ENCODE measurements around the gene KCNAB1.

KCNAB1 gene

GRCh38 chr3:156140001-156140595, 19.7 kb downstream of the KCNAB1 start:
- no peak for DNase-seq

GRCh38 chr3:156142702-156143101, 22.3 kb downstream of the KCNAB1 start:
- DNase-seq = no peak

- no peak for DNase-seq
Measured at GRCh38 chr3:156143136-156143535, 22.8 kb downstream of the KCNAB1 start.

- DNase-seq = no peak
Measured at GRCh38 chr3:156144060-156144459, 23.7 kb downstream of the KCNAB1 start.

GRCh38 chr3:156145866-156146265, 25.5 kb downstream of the KCNAB1 start:
- DNase-seq = no peak

- no peak for DNase-seq
Measured at GRCh38 chr3:156148345-156148945, 28.1 kb downstream of the KCNAB1 start.

- no peak for DNase-seq
Measured at GRCh38 chr3:156148946-156149381, 28.6 kb downstream of the KCNAB1 start.

- no peak for DNase-seq
Measured at GRCh38 chr3:156149876-156150275, 29.5 kb downstream of the KCNAB1 start.

GRCh38 chr3:156150434-156151066, 30.2 kb downstream of the KCNAB1 start:
- peak; percentile 17 to 72 for DNase-seq

- DNase-seq = peak; percentile 66 to 82
Measured at GRCh38 chr3:156151824-156152428, 31.5 kb downstream of the KCNAB1 start.

- DNase-seq = peak in 1 of 2 experiments; percentile 25
Measured at GRCh38 chr3:156158656-156159295, 38.4 kb downstream of the KCNAB1 start.

- DNase-seq = peak in 1 of 2 experiments; percentile 45
Measured at GRCh38 chr3:156160647-156161046, 40.3 kb downstream of the KCNAB1 start.

- no peak for DNase-seq
Measured at GRCh38 chr3:156161172-156161571, 40.8 kb downstream of the KCNAB1 start.

- DNase-seq = no peak
Measured at GRCh38 chr3:156163848-156164247, 43.5 kb downstream of the KCNAB1 start.

GRCh38 chr3:156166808-156167207, 46.4 kb downstream of the KCNAB1 start:
- DNase-seq = no peak

- DNase-seq = no peak
Measured at GRCh38 chr3:156170571-156170970, 50.2 kb downstream of the KCNAB1 start.

GRCh38 chr3:156171281-156172267, 51.2 kb downstream of the KCNAB1 start:
- DNase-seq = peak in 1 of 2 experiments; percentile 13

- DNase-seq = no peak
Measured at GRCh38 chr3:156172536-156172935, 52.2 kb downstream of the KCNAB1 start.

GRCh38 chr3:156174229-156174847, 54.0 kb downstream of the KCNAB1 start:
- DNase-seq = peak in 1 of 2 experiments; percentile 62

GRCh38 chr3:156175570-156175969, 55.2 kb downstream of the KCNAB1 start:
- DNase-seq = no peak

- DNase-seq = no peak
Measured at GRCh38 chr3:156176048-156176447, 55.7 kb downstream of the KCNAB1 start.
